Smooth muscle cell (in vitro differentiated cells): Measurements from ENCODE around the gene EEF1A2. TPM values are rescaled to one million over a fixed set of nuclear protein-coding genes. Genes with fewer than 3 reads are reported as not detected.

Experiments used
- DNase-seq: peaks from one replicate; lab custom pipeline; 2025; ENCODE audit not compliant: unreplicated experiment; lab: John Stamatoyannopoulos, UW
- H2AFZ ChIP-seq: fragments of 200-600 bp; sonication (generic); 2 replicates; pipeline ENCODE4 v1.6.0; 2016; ENCODE audit warnings: antibody characterized with exemption, low read depth, mild to moderate bottlenecking
- H3F3A ChIP-seq: fragments of 200-600 bp; sonication (generic); 2 replicates; pipeline ENCODE4 v1.6.0; 2017; ENCODE audit warnings: antibody characterized with exemption, low read depth
- H3K27ac ChIP-seq: fragments of 200-600 bp; sonication (generic); 2 replicates; pipeline ENCODE4 v1.5.1; 2016; ENCODE audit warnings: low read depth, mild to moderate bottlenecking
- H3K27me3 ChIP-seq: fragments of 200-600 bp; sonication (generic); 2 replicates; pipeline ENCODE4 v1.6.1; 2016; ENCODE audit warnings: low read depth, mild to moderate bottlenecking
- H3K36me3 ChIP-seq: fragments of 200-600 bp; sonication (generic); 2 replicates; pipeline ENCODE4 v1.5.1; 2016; ENCODE audit warnings: low read depth
- H3K4me1 ChIP-seq: fragments of 200-600 bp; sonication (generic); 2 replicates; pipeline ENCODE4 v1.5.1; 2016; ENCODE audit warnings: low read depth
- H3K4me2 ChIP-seq: fragments of 200-600 bp; sonication (generic); 2 replicates; pipeline ENCODE4 v1.6.0; 2016; ENCODE audit warnings: mild to moderate bottlenecking
- H3K4me3 ChIP-seq: fragments of 200-600 bp; sonication (generic); 2 replicates; pipeline ENCODE4 v1.5.1; 2016; ENCODE audit warnings: mild to moderate bottlenecking
- H3K79me2 ChIP-seq: fragments of 200-600 bp; sonication (generic); 2 replicates; pipeline ENCODE4 v1.6.0; 2016; ENCODE audit warnings: low read depth, mild to moderate bottlenecking
- H3K9ac ChIP-seq: fragments of 200-600 bp; sonication (generic); 2 replicates; pipeline ENCODE4 v1.6.0; 2016; ENCODE audit warnings: low read depth
- H3K9me3 ChIP-seq: fragments of 200-600 bp; sonication (generic); replicated peaks from 2 replicates; pipeline ENCODE4 v1.5.1; 2016; ENCODE audit warnings: low read depth
- H4K20me1 ChIP-seq: fragments of 200-600 bp; sonication (generic); 2 replicates; pipeline ENCODE4 v1.6.0; 2016; ENCODE audit warnings: low read depth
- WGBS: methylation state at CpG from one replicate; pipeline ENCODE4 v1.1.7; 2016; ENCODE audit warnings: low lambda C conversion rate; 5-methylcytosine and 5-hydroxymethylcytosine counted together
- polyA plus RNA-seq: library from polyadenylated mRNA; unstranded; fragments of >200 nt; fragmentation: Nextera tagmentation; extraction: Ambion mirVana; gene quantifications from 2 replicates; pipeline ENCODE4 v1.2.1, GENCODE V29; 2016
- total RNA-seq: library from RNA; depleted of rRNA; stranded (reverse); fragments of >200 nt; gene quantifications from 2 replicates; pipeline ENCODE4 v1.2.3, GENCODE V29; 2014
- TF ChIP-seq, protein P1 (sequence below): fragments of 200-600 bp; sonication (generic); IDR thresholded peaks from 2 replicates; pipeline ENCODE4 v1.5.1; 2017; ENCODE audit warnings: borderline replicate concordance, mild to moderate bottlenecking, antibody characterized with exemption; ENCODE audit not compliant: insufficient read depth, poor library complexity, severe bottlenecking

The EEF1A2 gene
- total and polyA plus RNA-seq, 2 experiments from 2014 or later: 2.1 to 5.1 TPM

GRCh38 chr20:63442100-63442493, 56.8 kb downstream of the EEF1A2 start:
- DNase-seq: peak; percentile 14
- no peak overlapping the region for H3K4me2 ChIP-seq

GRCh38 chr20:63441136-63442099, 57.5 kb downstream of the EEF1A2 start:
- Histone ChIP-seq H3K4me3 (no peak overlapping the region), H4K20me1 (no peaks in the 10 kb centered on the region), H3F3A (no peaks in the 10 kb centered on the region), H3K79me2 (no peaks in the 10 kb centered on the region), H2AFZ (no peak overlapping the region), H3K9ac (no peak overlapping the region), H3K4me1 (no peaks in the 10 kb centered on the region), H3K27me3 (no peaks in the 10 kb centered on the region), H3K9me3 (no peaks in the 10 kb centered on the region), H3K4me2 (peak overlapping the region; percentile 48), H3K27ac (no peak overlapping the region), H3K36me3 (no peaks in the 10 kb centered on the region)
- 60% methylated on average over 22 of the region's 22 CpGs for WGBS
- DNase-seq: no peak
- TF ChIP-seq, protein P1, sequence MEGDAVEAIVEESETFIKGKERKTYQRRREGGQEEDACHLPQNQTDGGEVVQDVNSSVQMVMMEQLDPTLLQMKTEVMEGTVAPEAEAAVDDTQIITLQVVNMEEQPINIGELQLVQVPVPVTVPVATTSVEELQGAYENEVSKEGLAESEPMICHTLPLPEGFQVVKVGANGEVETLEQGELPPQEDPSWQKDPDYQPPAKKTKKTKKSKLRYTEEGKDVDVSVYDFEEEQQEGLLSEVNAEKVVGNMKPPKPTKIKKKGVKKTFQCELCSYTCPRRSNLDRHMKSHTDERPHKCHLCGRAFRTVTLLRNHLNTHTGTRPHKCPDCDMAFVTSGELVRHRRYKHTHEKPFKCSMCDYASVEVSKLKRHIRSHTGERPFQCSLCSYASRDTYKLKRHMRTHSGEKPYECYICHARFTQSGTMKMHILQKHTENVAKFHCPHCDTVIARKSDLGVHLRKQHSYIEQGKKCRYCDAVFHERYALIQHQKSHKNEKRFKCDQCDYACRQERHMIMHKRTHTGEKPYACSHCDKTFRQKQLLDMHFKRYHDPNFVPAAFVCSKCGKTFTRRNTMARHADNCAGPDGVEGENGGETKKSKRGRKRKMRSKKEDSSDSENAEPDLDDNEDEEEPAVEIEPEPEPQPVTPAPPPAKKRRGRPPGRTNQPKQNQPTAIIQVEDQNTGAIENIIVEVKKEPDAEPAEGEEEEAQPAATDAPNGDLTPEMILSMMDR: no peak

More at GRCh38 chr20:63442100-63442493, 56.8 kb downstream of the EEF1A2 start:
- H2AFZ ChIP-seq: no peak overlapping the region
- no peak overlapping the region for H3K4me3 ChIP-seq
- H3K79me2 ChIP-seq: no peaks in the 10 kb centered on the region
- no peaks in the 10 kb centered on the region for H3F3A ChIP-seq
- no peak overlapping the region for H3K27ac ChIP-seq
- H3K27me3 ChIP-seq: no peaks in the 10 kb centered on the region
- no peaks in the 10 kb centered on the region for H4K20me1 ChIP-seq
- no peaks in the 10 kb centered on the region for H3K9me3 ChIP-seq
- no peak overlapping the region for H3K9ac ChIP-seq
- H3K36me3 ChIP-seq: no peaks in the 10 kb centered on the region
- H3K4me1 ChIP-seq: no peaks in the 10 kb centered on the region
- 51% methylated on average over 11 of the region's 11 CpGs for WGBS
- TF ChIP-seq, protein P1: peak; percentile 45

DNA sequence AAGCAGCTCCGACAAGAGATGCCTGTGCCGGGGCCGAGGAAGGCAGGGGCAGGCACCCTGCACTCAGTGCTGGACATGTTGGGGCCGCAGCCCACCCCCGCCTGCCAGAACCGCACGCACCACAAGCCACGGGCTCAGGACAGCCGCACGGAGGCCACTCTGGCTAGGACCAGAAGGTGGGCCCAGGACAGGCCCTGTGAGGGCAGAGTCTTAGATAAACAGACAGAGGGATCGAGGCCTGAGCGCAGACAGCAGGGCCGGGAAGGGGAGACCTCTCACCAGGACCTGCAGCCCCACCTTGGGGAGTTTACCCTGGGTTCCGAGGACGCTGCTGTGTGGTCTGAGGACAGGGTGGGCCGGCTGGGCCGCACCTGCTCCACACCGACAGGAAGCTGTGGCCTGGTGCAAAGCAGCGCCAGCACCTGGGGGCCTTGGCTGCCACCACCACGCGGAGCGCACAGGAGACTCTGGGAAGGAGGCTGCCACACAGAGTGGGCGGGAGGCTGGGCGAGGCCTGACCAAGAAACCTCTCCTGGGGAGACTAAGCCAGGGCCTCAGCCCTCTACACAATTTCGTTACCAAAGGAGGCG, 58.4 kb downstream of the EEF1A2 start:
- H4K20me1 ChIP-seq: no peaks in the 10 kb centered on the region
- H3K9ac ChIP-seq: no peak overlapping the region
- TF ChIP-seq, protein P1: no peak
- no peaks in the 10 kb centered on the region for H3K36me3 ChIP-seq
- no peaks in the 10 kb centered on the region for H3K4me1 ChIP-seq
- H3K4me3 ChIP-seq: no peak overlapping the region
- no peak overlapping the region for H3K27ac ChIP-seq
- H3K4me2 ChIP-seq: no peak overlapping the region
- H3K79me2 ChIP-seq: no peaks in the 10 kb centered on the region
- no peak overlapping the region for H2AFZ ChIP-seq
- H3K9me3 ChIP-seq: no peaks in the 10 kb centered on the region
- no peak for DNase-seq
- H3F3A ChIP-seq: no peaks in the 10 kb centered on the region
- 97% methylated on average over 26 of the region's 26 CpGs for WGBS
- no peaks in the 10 kb centered on the region for H3K27me3 ChIP-seq
